C1 segment of cervical spinal cord (tissue), 14 donors: ENCODE data around the gene RPL10.
A peak's percentile ranks its signal among the peaks of the same experiment; 100 is the strongest.

Source experiments
- DNase-seq, 14 donors: peaks; one replicate each; lab custom pipeline; 2025; lab: John Stamatoyannopoulos, UW

The RPL10 gene

DNA sequence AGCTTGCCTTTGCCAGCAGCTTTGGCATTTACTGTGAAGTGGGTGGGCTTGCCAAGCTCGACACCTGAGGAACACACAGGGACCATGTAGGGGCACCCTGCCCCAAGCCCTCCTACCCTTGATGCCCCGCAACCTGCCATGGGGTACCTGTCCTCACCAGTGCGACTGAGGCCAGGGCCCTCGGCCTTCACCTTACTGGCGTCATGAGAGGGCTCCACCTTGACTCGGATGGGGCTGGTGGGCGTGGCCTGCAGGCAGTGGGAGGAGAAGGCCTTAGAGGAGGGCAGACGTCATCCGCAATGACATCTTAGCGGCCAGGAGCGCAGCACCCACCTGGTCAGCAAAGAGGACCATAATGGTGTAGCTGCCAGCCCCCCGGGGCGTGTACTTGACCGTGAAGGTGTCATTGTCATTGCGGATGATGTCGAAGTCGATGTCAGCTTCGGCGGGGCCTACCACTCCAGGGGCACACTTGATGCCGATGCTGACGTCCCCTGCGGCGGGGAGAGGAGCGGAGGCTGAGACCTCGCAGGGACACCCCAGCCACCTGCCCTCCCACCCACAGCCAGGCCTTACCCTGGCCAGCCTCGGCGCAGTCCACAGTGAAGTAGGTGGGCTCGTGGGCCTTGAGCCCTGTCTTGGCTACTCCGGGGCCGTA lies 36.0 kb upstream of the RPL10 start:
- DNase-seq, result no peak

- DNase-seq, result no peak
These were observed 34.3 kb upstream of the RPL10 start for GRCh38 chrX:154363706-154364439.

GRCh38 chrX:154365052-154365600 lies 33.1 kb upstream of the RPL10 start:
- no peak for DNase-seq

DNA sequence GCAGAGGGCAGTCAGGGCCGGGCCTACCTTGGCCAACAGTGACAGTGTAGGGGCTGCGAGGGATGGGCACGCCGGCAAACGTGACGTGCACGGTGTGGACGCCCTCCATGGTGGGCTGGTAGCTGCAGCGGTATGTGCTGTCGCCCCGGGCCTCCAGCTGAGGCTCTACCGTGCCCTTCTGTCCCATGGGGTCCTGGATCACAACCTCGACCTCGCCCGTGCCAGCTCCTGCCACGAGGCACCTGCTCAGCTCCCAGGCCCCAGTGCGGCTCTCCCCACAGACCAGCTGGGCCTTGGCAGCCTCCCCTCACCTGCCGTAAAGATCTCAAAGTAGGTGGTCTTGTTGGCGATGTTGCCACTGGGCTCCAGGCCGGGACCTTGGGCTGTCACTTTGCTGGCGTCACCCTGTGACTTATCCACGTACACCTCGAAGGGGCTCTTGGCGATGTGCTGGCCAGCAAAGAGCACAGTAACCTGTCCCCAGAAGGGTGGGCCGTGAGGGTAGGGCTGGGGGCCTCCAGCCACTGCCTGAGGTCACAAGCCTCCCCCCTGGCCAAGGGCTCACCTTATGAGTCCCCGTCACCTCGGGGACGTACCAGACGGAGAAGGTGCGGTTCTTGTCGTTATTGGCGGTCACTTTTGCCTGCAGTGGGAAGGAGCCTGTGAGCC lies 32.0 kb upstream of the RPL10 start:
- DNase-seq, result no peak

DNA sequence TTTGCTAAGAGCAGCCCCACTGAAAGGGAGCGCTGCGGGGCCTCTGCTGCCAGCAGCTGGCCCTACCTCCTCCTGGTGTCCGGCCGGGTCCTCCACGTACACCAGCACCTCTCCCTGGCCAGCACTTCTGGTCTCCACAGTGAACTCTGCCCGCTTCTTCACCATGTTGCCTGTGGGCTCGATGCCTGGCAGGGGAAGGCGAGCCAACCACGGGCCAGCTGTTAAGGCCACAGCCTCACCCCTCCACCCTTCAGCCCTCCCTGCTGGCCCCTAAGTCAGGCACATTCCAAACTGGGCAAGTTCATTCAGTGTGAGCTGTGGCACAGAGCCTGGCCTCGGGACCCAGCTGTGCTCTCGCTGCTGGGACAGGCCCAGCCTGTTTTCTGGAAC lies 31.5 kb upstream of the RPL10 start:
- peak in 9 of 14 donors; percentile 15 to 58 (median 37) for DNase-seq

DNA sequence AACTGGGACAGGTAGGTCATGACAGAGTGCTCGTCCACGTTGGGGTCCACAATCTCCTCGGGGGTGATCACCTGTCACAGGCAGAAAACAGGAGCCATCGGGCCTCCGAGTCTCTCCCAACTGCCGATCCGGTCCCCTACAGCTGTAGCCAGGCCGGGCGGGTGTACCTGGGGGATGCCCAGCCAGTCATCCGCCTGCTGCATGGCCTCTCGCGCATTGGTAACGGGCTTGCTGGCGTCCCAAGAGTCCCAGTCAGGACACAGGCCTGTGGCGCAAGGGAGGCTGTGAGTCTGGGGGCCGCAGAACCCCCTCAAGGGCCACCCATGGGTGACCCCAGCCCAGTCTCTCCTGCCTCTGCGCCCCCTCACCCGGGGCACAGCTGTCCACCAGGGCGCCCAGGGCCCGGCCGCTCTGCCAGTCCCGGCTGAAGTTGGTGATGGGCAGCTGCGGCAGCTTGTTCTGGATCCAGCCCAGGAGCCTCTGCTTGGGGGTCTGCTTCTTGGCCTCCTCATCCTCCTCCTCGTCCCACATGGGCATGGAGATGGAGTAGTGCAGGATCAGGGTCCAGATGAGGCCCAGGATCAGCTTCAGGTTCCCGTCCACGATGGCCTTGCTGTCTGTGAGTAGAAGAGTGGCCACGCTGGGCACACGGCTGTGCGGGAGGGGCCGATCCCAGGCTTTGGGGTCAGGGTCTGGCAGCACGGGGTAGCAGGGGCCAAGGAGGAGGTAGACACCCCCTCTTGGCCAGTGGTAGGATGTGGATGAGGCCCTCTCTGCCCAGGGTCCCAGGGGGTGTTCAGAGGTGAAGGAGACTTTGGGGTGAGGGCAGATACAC lies 30.5 kb upstream of the RPL10 start:
- DNase-seq, result no peak

DNA sequence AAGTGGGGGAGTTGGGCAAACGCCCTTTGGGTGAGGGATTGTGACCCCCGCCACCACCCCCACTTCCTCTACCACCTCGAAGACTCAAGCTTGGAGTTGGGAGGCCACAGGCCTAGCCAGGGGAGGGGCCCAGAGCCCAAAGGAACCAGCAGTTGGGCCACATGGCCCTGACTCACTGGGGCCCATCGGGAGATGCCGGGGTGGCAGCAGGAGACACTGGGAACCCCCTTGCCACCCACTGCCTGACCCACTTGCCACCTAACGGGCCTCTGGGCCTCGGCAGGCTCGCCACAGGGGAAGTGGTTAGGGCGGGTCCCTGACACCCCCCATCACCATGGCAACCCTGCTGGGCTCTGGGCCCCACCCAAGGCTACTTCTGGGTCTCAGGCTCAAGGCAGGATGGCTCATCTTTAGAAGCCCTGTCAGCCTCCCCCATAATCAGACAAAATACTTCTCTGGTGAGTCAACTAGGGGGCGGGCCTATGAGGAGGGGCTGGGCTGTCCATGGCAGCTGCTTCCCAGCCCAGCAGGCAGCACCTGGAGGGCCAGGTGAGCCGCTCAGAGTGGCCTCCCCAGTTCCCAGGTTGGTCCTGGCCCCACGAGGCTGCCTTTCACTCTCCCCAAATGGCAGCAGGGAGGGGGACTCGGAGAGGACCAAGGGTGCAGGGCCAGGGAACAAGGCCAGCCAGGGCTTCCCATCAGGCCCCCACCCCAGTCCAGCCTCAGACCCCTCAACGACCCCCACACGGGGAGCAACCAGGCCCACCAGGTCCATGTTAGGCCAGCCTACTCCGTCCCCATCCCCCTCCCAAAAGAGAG lies 29.3 kb upstream of the RPL10 start:
- DNase-seq, result peak in 2 of 14 donors; percentile 21 to 48

- peak in 6 of 14 donors; percentile 28 to 66 (median 32) for DNase-seq
These were observed 28.5 kb upstream of the RPL10 start for GRCh38 chrX:154369449-154370299.

- no peak for DNase-seq
These were observed 27.7 kb upstream of the RPL10 start for GRCh38 chrX:154370300-154371016.

DNA sequence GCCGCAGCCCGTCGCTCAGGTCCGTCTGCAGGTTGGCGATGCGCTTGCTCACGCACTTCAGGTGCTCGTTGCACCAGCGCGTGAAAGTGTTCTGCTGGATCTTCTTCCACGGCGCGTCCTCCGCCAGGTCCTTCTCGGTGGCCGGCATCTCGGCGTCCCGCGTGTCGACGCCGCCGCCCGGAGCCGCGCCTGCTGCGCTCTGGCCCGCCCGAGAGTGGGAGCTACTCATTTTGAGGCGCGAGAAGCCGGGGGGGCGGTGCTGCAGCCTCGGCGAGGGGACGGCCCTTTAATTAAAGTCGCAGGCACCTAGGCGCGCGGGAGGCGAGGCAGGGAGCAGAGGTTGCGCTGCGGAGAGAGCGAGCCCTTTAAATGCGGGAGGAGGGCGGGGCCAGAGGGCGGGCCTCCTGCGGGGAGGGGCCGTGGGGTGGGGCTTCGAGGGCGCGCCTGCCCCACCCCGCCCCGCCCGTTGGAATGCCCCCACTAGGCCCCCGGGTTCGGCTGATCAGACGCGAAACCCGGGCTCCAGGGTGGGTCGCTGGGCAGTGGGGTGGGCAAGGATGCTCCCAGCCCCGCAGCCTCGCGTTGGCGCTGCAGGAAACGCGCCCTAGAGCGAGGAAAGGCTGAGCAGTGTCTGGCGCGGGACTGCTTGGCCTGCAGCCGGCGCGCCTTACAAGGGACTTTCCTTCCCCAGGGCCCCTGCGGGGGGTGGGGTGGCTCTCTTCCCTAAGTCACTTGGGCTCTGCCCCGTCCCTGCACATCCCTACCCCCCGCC lies 27.0 kb upstream of the RPL10 start:
- DNase-seq, result peak; percentile 13 to 87 (median 70)

DNA sequence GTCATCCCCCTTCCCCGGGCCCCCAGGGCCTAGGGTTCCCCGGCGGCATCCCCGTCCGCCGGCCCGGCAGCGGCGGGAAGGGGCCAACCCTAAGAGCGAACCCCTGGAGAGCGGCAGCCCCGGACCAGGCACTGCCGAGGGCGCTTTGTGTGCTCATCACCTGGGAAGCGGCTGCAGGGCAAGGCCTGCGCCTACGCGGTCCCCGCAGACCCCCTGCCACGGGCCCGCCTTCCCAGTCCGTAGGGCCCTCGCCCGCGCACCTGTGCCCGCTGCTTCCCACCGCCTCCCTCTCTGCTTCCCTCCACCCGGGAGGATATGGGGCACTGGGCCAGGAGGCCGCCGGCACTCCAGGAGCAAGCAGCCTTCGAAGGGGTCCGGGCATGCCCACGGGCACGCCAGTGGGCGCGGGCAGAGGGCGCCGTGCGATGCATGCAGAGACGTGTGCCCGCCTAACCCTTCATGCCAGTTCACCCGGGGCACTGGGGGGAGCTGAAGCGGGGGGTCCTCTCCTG lies 26.3 kb upstream of the RPL10 start:
- DNase-seq, result no peak

GRCh38 chrX:154372612-154373022 lies 25.6 kb upstream of the RPL10 start:
- DNase-seq, result no peak

DNA sequence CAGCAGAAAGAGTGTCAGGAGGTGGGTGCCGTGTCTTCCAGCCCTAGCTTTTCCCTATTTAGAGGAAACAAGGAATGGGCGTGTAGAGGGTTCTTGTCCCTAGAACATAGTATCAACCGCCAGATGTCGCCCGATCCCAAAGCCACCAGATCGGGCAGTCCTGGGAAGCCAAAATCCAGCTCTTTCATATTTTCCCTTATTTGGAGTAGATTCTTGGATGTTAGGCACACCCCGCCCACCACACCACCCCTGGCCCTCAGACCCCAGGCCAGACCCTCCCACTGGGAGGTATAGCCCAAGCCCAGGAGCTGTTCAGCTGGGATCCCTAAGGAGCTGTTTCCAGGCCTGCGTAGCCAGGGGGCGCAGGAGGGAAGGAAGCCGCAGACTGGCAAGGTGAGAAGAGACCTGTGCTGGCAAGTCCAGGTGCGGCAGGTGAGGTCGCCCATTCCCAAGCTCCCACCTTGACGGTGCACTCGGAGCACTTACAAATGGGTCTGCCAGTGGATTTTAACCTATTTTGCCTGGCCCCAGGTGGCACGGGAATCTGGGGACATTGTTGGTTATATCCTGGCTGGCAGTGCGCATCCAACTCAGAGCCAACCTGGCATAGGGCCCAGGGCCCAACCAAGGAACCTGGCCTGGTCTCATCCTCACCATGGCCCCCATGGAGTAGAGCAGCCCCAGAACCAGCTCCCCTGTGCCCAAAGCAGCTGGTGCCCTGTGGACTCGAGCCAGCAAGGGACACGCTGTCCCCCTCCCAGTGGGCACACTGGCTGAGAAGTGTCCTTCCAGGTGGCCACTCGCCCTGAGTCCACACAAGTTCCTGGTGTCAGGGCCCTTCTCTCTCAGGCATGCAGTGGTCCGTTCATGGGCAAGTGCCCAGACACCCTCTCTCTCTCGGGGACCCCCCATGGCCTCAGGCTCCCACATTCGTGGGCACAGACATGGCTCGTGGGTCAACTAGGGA lies 24.6 kb upstream of the RPL10 start:
- DNase-seq, result peak in 8 of 14 donors; percentile 17 to 64 (median 56)

DNA sequence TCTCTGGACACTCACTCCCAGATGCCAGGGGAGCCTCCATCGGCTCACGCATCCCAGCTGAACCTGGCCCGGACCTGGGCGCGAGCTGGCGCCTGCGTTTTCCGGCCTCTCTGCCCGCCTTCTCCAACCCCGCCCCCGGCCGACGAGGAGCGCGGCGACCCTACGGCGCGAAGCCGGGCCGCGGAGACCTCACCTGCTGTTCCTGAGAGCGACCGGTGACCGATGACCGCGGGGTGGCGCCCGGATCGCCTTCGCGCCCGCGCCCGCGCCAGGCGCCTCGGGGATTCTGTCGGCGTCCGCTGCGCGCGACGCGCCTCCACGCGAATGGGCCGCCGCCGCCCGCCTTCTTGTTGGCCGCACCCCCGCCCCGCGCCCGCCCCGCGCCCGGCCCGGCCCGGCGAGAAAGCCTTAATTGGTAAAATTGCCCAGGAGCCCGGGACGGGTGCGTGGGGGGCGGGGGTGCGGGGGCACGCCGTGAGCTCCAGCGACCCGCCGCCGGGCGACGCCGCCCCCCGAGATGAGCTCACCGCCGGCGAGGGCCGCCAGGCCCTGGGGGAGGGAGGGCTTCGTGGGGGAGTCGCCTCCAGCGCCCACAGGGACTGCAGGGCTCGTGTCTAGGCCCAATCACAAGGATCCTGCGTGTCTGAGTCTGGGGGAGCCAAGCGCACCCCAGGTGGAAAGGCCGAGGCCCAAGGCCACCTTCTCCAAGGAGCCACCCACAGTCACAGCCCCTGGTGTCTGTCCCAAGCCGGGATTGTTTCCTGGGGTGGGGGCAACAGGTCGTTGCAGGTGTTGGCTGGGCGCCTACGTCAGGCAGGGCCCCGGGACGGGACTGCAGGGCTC lies 23.6 kb upstream of the RPL10 start, which contains the start of gene FLNA:
Gene FLNA, minus strand, starts transcription at position 322 of the 843 bp plus-strand sequence. CDS start 3,389 bp downstream, outside the sequence.
- DNase-seq, result no peak

DNA sequence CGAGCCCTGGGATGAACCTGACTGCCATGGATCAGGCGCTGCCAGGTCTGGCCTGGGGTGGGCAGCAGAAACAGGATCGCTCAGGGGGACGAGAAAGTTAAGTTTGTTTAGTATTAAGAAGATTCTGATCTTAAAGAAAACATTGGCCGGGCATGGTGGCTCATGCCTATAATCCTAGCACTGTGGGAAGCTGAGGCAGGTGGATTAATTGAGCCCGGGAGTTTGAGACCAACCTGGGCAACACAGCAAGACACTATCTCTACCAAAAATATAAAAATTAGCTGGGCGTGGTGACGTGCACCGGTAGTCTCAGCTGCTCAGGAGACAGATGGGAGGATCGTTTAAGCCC lies 23.0 kb upstream of the RPL10 start:
- DNase-seq, result no peak

DNA sequence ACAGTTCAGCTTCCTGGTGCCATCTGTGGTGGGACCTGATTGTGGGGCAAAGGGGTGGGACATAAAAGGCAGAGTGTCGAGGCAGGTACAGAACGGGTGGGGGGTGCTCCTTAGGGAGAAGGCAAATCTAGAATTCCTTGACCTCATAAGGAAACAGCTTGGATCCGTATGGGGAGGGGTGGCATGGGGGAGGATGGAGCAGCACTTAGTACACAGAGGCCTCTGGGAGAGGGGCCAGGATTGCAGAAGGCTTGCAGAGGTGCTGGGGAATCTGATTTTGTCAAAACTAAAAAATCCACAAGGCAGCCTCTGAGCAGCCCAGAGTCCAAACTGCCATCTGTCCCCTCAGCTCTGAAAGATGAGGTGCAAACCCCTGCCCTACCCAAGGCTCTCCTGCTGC lies 21.4 kb upstream of the RPL10 start:
- no peak for DNase-seq
